Left renal cortex interstitium (tissue), 4 donors: ENCODE measurements around the gene FMNL3. TPM values are rescaled to one million over a fixed set of nuclear protein-coding genes. Genes with fewer than 3 reads are reported as not detected.

ENCODE experiments used
- DNase-seq, 4 donors: peaks; one replicate each; pipeline ENCODE4 v3.0.0-alpha.2; 2013; ENCODE audit warnings: low read depth in 4 of 4, low spot score in 2 of 4, missing footprints in 1 of 4
- polyA plus RNA-seq, 4 donors: library from polyadenylated mRNA; unstranded; fragments of 120-200 nt; gene quantifications; one replicate each; pipeline ENCODE4 v1.2.1, GENCODE V29; 2013; ENCODE audit not compliant: insufficient read length in 4 of 4

FMNL3 gene
- polyA plus RNA-seq, 4 donors, result 35.1 to 39.8 (median 38.6) TPM

DNA sequence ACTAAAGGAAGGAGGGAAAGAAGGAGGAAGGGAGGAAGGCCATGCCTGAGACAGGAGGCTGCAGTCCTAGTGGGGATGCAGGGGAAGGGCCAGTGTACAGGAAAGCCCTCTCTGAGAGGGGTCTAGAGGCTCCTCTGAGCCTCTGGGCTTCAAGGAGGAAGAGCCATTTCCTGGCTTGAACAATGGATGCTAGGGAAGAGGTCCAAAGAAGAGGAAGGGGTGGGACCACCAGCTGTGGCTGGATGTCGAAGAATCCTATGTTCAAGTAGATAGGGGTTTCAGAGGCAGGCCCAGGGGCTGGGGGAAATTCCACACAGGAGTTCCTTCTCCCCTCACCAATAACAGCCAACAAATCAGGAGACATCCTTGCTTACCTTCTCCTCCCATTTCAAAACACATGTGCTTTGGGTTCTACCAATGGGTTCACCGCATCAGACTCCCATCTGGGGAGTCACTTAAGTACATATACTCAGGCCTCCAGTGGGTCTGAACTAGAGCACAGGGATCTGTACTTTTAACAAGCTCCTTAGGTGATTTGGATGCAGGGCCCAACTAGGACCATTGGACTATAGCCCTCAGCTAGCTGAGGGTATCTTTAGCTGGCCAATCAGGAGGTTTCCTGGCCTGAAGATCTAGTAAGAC, 51.5 kb downstream of the FMNL3 start:
- no peak for DNase-seq

DNA sequence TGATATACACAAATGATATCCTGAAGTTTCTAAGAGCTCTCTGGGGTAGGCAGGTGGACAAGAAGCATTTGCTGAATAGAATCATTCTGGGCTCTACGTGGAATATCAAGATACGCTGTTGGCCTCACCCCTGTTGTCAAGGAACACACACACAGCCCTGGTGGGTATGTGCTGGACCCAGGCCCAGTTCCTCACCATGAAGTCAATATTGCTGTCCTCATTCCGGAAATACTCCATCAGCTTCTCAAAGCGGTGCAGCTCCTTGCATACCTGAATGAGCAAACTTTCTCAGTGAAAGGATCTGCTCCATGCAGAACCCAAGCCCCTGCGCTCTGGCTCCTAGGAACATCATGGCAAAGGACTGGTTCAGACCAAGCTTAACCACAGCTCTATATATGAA, 52.5 kb downstream of the FMNL3 start:
- no peak for DNase-seq

DNA sequence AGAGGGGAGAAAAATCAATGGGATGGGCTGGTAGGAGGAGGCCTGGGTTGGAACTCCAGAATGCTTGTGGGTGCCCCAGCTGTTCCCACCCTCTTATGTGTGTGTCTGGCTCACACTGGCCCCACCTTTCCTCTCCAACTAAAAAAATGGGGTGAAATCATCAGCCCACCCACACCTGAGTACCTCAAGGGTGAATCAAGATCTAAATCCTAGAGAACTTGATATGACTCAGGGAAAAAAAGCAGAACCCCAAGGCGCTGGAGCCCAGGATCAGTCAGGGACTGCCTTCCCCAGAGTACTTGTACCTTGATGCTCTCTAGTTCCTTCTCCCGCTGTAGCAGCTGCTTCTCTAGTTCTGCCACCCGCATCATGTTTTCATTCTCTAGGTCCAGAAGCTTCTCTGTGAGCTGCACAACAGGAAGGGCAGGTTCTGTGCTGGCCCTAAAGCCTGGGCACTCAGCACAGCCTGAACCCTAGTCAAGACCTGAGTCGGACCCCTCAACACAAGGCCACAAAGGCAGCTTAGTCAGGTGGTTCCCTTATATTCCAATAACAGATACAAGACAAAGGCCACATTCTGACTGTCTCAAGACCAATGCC, 54.2 kb downstream of the FMNL3 start:
- no peak for DNase-seq

DNA sequence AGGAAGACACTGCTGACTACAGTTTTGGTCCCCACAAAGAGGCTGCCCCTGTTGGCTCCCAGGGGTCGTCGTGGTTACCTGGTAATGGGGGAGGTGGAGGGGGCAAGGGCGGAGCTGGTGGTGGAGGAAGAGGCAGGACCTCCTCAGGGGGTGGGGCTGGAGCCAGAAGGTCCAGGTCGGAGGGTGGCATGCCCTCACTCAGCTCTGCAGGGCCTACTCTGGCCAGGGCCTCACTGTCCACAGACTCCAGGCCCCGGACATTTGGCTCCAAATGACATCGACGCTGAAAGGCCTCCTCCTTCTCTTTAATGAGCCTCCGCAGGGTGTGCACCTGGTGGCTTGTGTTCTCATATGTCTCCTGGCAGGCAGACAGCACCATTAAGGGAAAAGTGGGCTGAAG, 55.4 kb downstream of the FMNL3 start:
- no peak for DNase-seq

DNA sequence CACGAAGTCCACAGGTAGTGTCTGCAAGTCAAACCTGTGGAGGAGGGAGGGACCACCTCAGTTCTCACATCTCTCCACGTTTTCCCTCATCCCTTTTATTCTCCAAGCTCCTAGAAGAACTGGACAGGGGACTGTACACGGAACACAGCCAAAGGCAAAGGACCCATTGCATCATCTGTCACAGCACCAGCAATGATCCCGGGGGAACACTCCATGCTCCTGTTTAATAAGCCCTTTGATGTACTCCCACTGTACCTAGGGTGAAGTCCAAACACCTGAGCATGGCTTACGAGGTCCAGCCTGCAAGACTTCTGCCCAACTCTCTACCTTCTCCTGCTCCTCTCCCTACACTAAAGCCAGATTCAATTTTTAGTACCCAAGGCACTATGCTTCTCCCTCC, 57.3 kb downstream of the FMNL3 start:
- DNase-seq, result no peak

DNA sequence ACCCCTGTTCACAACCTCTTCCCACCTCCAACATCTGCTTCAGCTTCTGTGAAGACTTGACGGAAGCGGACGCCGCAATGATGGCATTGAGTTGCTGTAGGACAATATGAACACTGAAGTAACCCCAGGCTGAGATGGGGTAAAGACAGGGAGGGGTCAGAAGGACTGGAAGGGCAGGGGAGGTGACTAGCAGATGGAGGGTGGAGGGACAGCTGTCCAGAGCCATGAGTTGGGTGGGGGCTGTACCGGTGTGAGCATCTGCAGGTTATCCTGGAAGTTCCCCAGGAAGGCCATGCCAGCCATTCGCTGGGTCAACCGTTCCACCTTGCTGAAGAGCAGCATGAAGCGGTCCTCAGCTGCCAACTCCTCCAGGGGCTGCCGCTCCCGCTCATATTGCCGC, 57.8 kb downstream of the FMNL3 start:
- DNase-seq, result no peak

DNA sequence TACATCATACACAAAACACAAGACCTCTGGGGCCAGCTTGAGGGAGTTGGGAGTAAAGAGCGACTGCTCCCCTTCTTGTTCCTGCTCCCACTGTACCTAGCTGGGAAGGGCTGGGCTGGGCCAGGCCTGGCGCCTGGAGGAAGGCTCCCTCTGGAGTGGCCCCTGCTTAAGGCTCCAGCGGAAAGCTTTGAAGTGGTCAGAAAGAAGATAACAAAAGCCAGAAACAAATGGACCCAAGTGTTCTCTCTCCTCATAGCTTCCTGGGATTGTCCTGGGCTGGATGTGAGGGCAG, 58.5 kb downstream of the FMNL3 start:
- no peak for DNase-seq

DNA sequence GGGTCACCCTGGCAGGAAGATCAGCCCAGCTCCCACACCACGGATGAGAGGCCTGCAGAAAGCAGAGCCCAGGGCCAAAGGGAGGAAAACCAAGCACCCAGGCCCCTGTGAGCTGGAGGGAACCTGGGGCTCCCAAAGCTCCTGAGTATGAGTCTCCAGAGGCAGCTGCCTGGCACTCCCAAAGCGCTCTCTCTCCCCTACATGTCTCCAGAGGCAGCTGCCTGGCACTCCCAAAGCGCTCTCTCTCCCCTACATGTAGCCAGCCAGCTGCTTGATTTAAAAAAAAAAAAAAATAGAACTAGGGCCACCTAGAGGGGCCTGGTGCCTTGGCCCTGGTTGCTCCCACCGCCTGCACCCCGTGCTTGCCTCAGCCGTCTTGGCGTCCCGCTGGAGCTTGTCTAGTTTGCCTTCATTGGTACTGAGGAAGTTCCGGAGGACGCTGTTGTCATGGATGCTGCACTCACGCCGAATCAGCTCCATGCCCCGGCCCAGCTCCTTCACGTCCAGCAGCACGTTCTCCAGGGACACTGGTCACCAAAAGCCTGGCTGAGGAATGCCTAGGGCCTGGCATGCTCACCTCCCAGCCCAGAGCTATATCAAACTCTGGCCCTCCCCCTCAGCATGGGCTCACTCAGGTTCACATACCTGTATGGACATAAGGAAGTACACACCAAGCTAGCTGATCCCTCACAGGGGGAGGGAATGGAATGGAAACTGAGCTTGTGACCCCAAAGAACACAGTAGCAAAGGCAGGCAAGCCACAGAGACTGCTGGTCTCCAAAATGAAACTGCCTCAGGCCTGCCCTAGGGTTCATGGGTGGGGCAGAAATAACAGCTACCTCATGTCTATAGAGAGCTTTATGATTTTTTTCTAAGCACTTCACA, 59.1 kb downstream of the FMNL3 start:
- no peak for DNase-seq

DNA sequence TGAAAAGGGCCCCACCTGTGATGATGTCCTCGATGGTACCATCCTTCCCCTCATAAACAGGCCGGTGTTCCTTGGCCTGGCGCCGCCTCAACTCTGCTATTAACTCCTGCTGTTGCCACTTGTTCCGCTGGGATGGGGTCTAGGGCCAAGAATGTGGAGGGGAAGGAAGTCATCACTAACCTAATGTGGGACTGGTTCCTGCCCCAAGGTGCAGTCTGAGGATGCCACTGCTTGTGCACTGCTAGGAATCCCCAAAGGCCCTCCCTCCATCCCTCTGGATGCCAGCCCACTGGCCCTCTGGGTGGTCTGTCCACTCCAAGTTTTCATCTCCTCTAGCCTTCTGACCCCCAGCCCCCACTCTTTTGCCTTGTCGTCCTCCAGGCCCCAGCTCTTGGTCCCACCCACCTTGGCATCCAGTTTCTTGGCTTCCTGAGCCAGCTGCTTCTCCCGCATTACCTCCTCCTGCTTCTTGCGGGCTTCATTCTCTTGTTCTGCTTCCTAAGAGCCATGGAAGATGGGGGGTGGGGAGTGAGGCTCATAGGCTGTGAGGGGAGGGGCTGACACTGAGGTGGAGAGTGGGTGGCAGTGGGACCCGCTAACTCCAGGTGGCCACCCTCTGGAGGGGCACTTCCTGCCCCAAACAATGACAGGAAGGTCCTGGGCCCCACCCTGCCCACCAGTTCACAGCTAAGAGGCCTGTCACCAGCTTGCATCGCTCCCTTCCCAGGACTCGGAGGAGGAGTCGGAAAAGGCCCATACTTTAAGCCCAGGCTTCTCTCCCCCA, 60.1 kb downstream of the FMNL3 start:
- no peak for DNase-seq

DNA sequence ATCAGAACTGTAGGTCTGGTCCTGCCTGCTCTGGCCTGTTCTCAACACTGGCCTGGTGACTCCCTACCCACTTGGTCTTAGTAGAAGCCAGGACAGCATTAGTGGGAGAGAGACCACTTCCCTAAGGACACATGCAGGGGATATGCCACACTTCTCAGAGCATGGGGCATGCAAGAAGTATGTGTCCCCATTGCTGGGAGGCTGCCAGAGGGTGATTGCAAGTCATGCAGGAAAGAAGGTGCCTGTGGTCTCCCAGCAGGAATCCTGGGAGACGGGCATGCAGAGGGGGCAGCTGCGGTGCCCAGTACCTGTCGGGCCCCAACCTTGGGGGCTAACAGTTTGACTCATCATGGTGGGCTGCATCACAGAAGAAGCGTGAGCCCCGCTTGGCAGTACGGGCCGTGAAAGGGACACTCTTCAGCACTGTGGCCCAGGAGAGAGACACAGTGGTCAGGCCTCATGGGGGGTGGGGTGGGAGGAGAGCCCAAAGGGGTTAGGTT, 60.8 kb downstream of the FMNL3 start:
- no peak for DNase-seq

DNA sequence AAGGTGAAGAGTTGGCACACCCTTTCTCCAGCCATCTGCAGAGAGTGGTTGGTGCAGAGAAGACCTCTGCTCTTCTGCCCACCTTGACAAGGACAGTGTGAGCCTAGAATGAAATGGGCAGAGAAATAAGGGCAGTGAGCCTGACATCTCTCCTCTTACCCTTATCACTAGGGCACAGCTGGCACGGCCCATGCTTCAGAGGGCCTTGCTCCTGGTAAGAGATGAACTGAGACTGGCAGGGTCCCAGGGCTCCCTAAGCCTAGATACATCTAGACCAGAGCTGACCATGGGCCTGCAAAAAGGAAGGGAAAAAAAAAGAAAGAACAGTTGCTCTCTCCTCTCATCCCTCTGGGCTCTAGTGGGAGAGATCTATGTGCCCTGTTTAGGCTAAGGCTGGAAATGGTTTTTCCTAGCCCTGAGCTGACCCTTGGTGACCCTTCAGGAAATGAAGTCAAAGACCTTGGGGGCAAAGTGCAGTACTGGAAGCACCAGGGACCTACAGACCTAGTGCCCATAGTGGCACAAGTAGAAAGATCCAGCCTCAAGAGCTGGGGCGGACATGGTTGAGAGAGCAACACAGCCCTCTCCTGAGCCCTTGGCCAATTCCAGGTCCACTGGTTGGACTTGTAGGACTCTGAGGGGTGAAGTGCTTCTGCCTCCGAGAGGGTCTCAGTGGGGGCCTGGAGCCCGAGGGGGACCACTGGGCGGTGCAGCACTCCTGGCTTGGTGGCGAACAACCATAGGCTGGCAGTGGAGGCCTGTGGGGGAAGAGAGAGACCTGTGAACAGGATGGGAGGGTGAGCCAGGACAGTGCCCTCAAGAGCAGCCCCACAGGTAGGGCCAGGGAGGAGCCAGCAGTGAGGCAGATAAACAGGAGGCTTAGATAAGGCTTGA, 61.8 kb downstream of the FMNL3 start:
- no peak for DNase-seq

DNA sequence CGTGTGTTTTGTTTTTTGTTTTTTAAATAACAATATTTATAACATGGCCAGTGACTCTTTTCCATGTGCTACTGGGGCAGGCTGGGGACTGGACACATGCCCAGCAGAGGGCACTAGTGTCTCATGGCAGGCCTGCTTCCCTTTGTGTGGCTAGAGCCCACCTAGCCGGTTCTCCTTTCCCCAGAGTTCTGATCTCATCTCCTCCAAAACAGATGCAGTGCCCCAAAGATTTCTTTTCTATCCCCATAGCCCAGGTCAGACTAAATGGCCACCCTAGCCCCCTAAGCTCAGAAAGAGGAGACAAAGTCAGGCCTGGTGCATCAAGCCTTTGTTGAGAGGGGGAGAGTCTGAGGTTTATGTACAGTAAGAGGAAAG, 62.6 kb downstream of the FMNL3 start:
- DNase-seq, result peak in 2 of 4 donors; percentile 63 to 73

DNA sequence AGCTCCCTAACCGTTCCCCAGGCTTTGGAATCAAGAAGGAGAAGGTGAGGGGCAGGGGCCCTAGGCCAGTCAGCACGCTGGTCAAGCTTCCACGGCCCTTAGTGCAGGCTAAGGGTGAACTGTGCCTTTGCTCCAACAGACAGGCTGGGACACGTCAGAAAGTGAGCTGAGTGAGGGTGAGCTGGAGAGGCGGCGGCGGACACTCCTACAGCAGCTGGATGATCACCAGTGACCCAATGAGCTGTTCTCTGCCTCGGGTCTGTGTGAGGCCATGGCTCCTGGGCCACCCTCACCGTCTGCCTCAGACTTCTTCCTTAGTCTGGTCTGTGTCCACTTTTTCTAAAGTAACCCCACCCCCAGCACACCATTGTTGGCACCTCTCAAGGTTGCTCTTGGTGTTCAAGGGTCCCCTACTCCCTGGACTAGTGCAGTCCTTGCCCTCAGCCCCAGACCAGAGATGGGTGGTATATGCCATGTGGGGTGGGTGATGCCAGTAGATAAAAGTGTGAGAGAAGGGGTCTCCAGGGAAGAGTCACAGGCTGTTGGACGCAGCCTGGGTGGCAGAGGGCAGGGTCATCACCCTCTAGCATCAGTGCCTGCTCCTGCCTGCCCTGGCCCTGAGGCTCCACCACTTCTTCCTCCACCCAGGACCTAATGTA, 63.1 kb downstream of the FMNL3 start:
- DNase-seq, result no peak

DNA sequence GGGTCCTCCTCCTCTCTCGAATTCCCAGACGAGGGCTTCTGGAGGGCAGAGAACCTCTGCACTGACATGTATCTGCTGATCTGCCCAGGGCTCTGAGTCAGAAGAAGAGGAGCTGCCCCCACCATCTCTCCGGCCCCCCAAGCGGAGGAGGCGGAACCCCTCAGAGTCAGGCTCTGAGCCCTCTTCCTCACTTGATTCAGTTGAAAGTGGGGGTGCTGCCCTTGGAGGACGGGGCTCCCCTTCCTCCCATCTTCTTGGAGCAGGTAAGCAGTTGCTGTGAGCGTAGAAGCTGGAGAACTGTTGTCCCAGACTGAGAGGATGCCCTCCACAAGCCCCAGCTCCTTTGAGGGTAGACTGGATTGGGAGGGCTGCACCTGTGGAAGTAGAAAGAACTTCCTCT, 64.1 kb downstream of the FMNL3 start:
- no peak for DNase-seq

DNA sequence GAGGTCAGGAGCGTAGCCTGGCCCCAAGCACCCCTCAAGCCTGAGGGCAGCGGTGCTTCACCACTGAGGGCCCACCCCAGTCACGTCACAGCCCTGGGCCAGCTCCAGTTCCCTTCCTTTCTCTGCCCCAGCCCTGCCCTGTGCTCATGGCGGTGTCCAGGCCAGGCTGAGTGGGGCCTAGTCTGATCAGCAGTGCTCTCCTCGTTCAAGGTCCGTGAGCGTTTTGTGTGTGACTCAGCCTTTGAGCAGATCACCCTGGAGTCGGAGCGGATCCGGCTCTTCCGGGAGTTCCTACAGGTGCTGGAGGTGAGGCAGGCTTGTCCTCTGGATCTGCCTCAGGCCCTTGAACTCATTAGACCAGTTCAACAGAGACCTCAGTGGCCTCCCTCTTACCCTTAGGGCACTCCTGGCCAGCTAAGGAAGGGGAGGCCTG, 64.8 kb downstream of the FMNL3 start:
- no peak for DNase-seq

DNA sequence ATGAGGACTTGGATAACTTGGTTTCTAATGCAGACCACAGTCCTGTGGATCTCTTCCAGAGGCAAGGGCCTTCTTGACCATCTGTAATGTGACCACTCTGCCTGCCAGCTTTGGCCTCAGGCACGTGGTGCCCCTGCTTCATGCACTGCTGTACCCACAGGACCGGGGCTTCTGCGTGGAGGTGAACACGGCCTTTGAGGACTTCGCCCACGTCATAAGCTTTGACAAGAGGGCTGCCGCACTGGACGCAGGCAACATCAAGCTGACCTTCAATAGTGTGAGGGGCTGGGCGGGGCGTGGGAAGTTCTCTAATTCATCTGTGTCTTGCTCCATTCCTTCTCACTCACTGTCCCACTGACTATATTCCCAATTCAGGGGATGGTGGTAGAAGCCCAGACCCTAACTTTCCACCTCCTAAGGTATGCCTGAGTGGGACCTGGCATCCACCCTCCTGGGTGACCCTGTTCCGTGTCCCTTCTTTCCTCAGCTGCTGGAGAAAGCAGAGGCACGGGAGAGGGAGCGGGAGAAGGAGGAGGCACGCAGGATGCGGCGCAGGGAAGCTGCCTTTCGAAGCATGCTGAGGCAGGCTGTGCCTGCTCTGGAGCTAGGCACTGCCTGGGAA, 65.3 kb downstream of the FMNL3 start:
- DNase-seq, result no peak

DNA sequence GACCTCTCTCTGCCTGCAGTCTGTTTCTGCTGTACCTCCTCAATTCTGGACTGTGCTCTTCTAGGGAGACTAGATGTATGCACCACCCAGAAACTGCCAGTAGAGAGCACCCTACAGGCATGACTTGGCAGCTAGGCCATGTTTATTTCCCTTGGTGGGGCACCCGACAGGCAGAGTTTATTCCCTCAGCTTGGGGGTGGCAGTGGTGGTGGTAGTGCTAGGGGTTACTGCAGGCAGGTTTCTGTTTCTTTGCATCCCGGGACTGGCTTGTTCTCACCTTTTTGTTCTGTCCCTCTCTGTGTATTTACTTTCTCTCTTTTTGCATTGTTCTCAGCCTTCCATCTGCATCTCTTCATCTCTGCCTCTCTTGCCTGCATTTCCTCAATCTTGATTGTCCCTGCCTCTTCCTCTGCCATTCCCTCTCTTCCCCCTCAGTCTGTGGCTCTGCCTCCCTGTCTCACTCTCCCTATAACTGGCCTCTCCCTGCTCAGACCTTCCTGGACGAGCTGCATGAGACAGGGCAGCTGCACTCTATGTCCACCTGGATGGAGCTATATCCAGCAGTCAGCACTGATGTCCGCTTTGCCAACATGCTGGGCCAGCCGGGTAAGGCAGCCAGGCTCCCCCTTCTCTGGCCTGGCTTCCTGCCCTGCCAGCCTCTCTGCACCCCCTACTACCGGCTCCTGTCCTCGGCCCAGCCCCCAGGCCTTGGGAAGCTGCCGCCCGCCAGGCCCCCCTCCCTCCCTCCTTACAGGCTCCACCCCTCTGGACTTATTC, 70.0 kb downstream of the FMNL3 start:
- peak in 2 of 4 donors; percentile 53 to 62 for DNase-seq

DNA sequence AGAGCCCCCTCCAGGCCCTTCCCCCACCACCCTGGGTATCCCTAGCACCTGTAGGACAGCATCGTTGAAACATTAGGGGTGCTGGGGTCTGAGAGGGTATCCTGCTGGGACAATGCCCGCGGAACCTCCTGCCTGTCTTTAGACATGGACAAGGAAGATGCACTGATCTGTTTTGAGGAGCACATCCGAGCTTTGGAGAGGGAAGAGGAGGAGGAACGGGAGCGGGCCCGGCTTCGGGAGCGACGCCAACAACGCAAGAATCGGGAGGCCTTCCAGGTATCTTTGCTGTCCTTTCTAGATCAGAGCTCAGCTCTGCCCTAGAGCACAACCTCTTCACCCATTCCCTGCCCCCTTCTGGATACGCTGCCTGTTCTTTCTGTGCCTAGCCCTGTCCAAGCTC, 70.6 kb downstream of the FMNL3 start:
- no peak for DNase-seq
